NB4 (cell line): Measurements from ENCODE around the gene LRG1.

ENCODE experiments used
- DNase-seq: peaks from one replicate; pipeline ENCODE4 v3.0.0; 2010; ENCODE audit warnings: low read depth
- H3K4me3 ChIP-seq: one replicate; pipeline ENCODE4 v1.5.1; 2011; ENCODE audit warnings: mild to moderate bottlenecking, low read depth, low read length, moderate library complexity
- CTCF ChIP-seq: IDR thresholded peaks from one replicate; pipeline ENCODE4 v1.5.1; 2012; ENCODE audit warnings: low read depth, low read length
- MAX ChIP-seq: IDR thresholded peaks from 2 replicates; pipeline ENCODE4 v1.6.1; 2011; ENCODE audit warnings: low read depth, low read length
- MYC ChIP-seq: IDR thresholded peaks from 2 replicates; pipeline ENCODE4 v1.6.1; 2011; ENCODE audit warnings: low read depth, low read length
- POLR2A ChIP-seq: IDR thresholded peaks from 2 replicates; pipeline ENCODE4 v1.6.1; 2011; ENCODE audit warnings: mild to moderate bottlenecking; ENCODE audit not compliant: insufficient read length; ENCODE audit errors: extremely low read depth

The LRG1 gene

GRCh38 chr19:4553092-4553695, 13.4 kb upstream of the LRG1 start:
- TF ChIP-seq CTCF (no peak), POLR2A (no peak), MAX (no peak), MYC (no peak)
- no peak overlapping the region for H3K4me3 ChIP-seq
- DNase-seq = no peak

GRCh38 chr19:4552525-4552819, 12.6 kb upstream of the LRG1 start:
- H3K4me3 ChIP-seq = no peak overlapping the region
- no peak for TF ChIP-seq POLR2A
- TF ChIP-seq MYC = no peak
- no peak for TF ChIP-seq MAX
- no peak for TF ChIP-seq CTCF
- DNase-seq = no peak

GRCh38 chr19:4550479-4551050, 10.7 kb upstream of the LRG1 start:
- no peak overlapping the region for H3K4me3 ChIP-seq
- TF ChIP-seq MAX = no peak
- DNase-seq = no peak

GRCh38 chr19:4550018-4550417, 10.2 kb upstream of the LRG1 start:
- TF ChIP-seq MAX (no peak), CTCF (no peak), POLR2A (no peak), MYC (no peak)
- DNase-seq = no peak
- no peak overlapping the region for H3K4me3 ChIP-seq

- DNase-seq = no peak
- no peak overlapping the region for H3K4me3 ChIP-seq
- TF ChIP-seq MYC (no peak), POLR2A (no peak), CTCF (no peak), MAX (no peak)
These were observed 8.4 kb upstream of the LRG1 start for GRCh38 chr19:4548238-4548584.

GRCh38 chr19:4547303-4548237, 7.7 kb upstream of the LRG1 start:
- peak; percentile 44 for DNase-seq
- H3K4me3 ChIP-seq = no peak overlapping the region
- no peak for TF ChIP-seq POLR2A
- TF ChIP-seq CTCF = peak; percentile 46
